HepG2 (cell line): ENCODE data around the gene MBTPS1. TPM values are rescaled to one million over a fixed set of nuclear protein-coding genes. Genes with fewer than 3 reads are reported as not detected.

Experiments
- ELF1 ChIP-seq: sonication (generic); formaldehyde crosslinking; IDR thresholded peaks from 2 replicates; pipeline ENCODE4 v1.4.0; 2020; ENCODE audit warnings: missing genetic modification reagents
- GFI1 ChIP-seq: sonication (generic); formaldehyde crosslinking; IDR thresholded peaks from 2 replicates; pipeline ENCODE4 v1.5.0; 2020; ENCODE audit warnings: missing genetic modification reagents, mild to moderate bottlenecking, borderline replicate concordance
- NFE2L2 ChIP-seq: fragments of 150-350 bp; IDR thresholded peaks from 2 replicates; pipeline ENCODE4 v1.6.1; 2014; ENCODE audit warnings: low read length
- PAWR ChIP-seq: sonication (generic); formaldehyde crosslinking; IDR thresholded peaks from 2 replicates; pipeline ENCODE4 v1.4.0; 2020; ENCODE audit warnings: missing genetic modification reagents, mild to moderate bottlenecking, borderline replicate concordance
- RBFOX2 ChIP-seq: fragments of 200-400 bp; formaldehyde crosslinking; IDR thresholded peaks from 2 replicates; pipeline ENCODE4 v1.6.1; 2017; ENCODE audit warnings: low read depth, mild to moderate bottlenecking, low read length
- SMARCC2 ChIP-seq: fragments of 450-650 bp; IDR thresholded peaks from 2 replicates; pipeline ENCODE4 v1.6.1; 2017; ENCODE audit warnings: antibody characterized with exemption, mild to moderate bottlenecking
- SNAPC4 ChIP-seq: sonication (generic); formaldehyde crosslinking; IDR thresholded peaks from 2 replicates; pipeline ENCODE4 v1.4.0; 2020; ENCODE audit warnings: mild to moderate bottlenecking, missing genetic modification reagents
- TGIF2 ChIP-seq: IDR thresholded peaks from 2 replicates; pipeline ENCODE4 v1.6.1; 2016; ENCODE audit warnings: control low read depth, missing compliant biosample characterization
- ZBTB37 ChIP-seq: sonication (generic); formaldehyde crosslinking; IDR thresholded peaks from 2 replicates; pipeline ENCODE4 v1.4.0; 2020; ENCODE audit warnings: mild to moderate bottlenecking, missing genetic modification reagents
- ZNF567 ChIP-seq: sonication (generic); formaldehyde crosslinking; IDR thresholded peaks from 2 replicates; pipeline ENCODE4 v1.8.1; 2023; ENCODE audit warnings: mild to moderate bottlenecking, missing genetic modification reagents, borderline replicate concordance
- ZNF609 ChIP-seq: sonication (generic); formaldehyde crosslinking; IDR thresholded peaks from 2 replicates; pipeline ENCODE4 v1.4.0; 2020; ENCODE audit warnings: mild to moderate bottlenecking, missing genetic modification reagents, borderline replicate concordance
- ZSCAN21 ChIP-seq: sonication (generic); formaldehyde crosslinking; IDR thresholded peaks from 2 replicates; pipeline ENCODE4 v1.8.0; 2022; ENCODE audit warnings: mild to moderate bottlenecking, missing genetic modification reagents, moderate library complexity, borderline replicate concordance
- polyA plus RNA-seq, 8 experiments: library from polyadenylated mRNA; depleted of rRNA in 3 of 8; stranded (reverse) in 7 of 8; unstranded in 1 of 8; fragments of >200 nt; fragmentation: Illumina TruSeq in 4 of 8; extraction: Trizol in 4 of 8; gene quantifications; 2 replicates each; pipeline versions ENCODE4 v1.2.1 to v1.2.3, GENCODE V29; 2011 to 2016; ENCODE audit warnings: low read depth in 4 of 8, missing spikeins in 1 of 8, mixed read lengths in 1 of 8; ENCODE audit not compliant: insufficient read depth in 1 of 8
- total RNA-seq, 5 experiments: library from RNA; depleted of rRNA; stranded (reverse); fragments of >200 nt; fragmentation: Illumina TruSeq; extraction: Trizol; gene quantifications; 2 replicates each; pipeline ENCODE4 v1.2.3, GENCODE V29; 2016; ENCODE audit warnings: low read depth in 1 of 5
- TF ChIP-seq, protein P1 (sequence below): sonication (generic); formaldehyde crosslinking; IDR thresholded peaks from 2 replicates; pipeline ENCODE4 v1.5.0; 2020; ENCODE audit warnings: missing genetic modification reagents, mild to moderate bottlenecking, borderline replicate concordance
- TF ChIP-seq, protein P2 (sequence below): sonication (generic); formaldehyde crosslinking; IDR thresholded peaks from 2 replicates; pipeline ENCODE4 v1.5.1; 2020; ENCODE audit warnings: missing genetic modification reagents, mild to moderate bottlenecking, borderline replicate concordance
- TF ChIP-seq, protein P3 (sequence below): sonication (generic); formaldehyde crosslinking; IDR thresholded peaks from 2 replicates; pipeline ENCODE4 v1.8.1; 2023; ENCODE audit warnings: missing genetic modification reagents, mild to moderate bottlenecking, borderline replicate concordance

MBTPS1 gene
- total and polyA plus RNA-seq, 2 of the 13 experiments (the other 11 are each of a cell fraction or from before 2014, with no cell fraction given), result 56.7 to 91.3 TPM

- TF ChIP-seq SNAPC4 (CRISPR knock-in tag) (no peak), SMARCC2 (no peak), ZNF567 (no peak), ELF1 (CRISPR knock-in tag) (no peak), ZSCAN21 (no peak), ZBTB37 (CRISPR knock-in tag) (no peak), NFE2L2 (no peak), GFI1 (peak; percentile 57; the same call in 1 of the 2 replicates), PAWR (CRISPR knock-in tag) (no peak), RBFOX2 (no peak), TGIF2 (CRISPR knock-in tag) (no peak), ZNF609 (CRISPR knock-in tag) (peak; percentile 55; the same call in 1 of the 2 replicates)
- TF ChIP-seq, protein P1, sequence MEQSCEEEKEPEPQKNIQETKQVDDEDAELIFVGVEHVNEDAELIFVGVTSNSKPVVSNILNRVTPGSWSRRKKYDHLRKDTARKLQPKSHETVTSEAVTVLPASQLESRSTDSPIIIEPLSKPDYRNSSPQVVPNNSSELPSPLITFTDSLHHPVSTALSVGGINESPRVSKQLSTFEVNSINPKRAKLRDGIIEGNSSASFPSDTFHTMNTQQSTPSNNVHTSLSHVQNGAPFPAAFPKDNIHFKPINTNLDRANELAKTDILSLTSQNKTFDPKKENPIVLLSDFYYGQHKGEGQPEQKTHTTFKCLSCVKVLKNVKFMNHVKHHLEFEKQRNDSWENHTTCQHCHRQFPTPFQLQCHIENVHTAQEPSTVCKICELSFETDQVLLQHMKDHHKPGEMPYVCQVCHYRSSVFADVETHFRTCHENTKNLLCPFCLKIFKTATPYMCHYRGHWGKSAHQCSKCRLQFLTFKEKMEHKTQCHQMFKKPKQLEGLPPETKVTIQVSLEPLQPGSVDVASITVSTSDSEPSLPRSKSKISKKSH (CRISPR knock-in tag), result peak; percentile 82; the same call in 1 of the 2 replicates
- TF ChIP-seq, protein P2, sequence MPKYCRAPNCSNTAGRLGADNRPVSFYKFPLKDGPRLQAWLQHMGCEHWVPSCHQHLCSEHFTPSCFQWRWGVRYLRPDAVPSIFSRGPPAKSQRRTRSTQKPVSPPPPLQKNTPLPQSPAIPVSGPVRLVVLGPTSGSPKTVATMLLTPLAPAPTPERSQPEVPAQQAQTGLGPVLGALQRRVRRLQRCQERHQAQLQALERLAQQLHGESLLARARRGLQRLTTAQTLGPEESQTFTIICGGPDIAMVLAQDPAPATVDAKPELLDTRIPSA, result no peak
- TF ChIP-seq, protein P3, sequence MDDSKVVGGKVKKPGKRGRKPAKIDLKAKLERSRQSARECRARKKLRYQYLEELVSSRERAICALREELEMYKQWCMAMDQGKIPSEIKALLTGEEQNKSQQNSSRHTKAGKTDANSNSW (CRISPR knock-in tag), result no peak
Observed at GRCh38 chr16:84141143-84141670, 24.5 kb upstream of the MBTPS1 start (continued).
